B cell (primary cell): Measurements from ENCODE around the gene FAM120AOS.

ENCODE experiments used
- CTCF ChIP-seq: fragments of 200-600 bp; IDR thresholded peaks from one replicate; pipeline ENCODE4 v1.8.0; 2022; ENCODE audit warnings: antibody characterized with exemption, mild to moderate bottlenecking
- EZH2 ChIP-seq: IDR thresholded peaks from 2 replicates; pipeline ENCODE4 v1.6.1; 2012; ENCODE audit warnings: borderline replicate concordance, low read depth, mild to moderate bottlenecking, moderate library complexity, low read length; ENCODE audit not compliant: insufficient read depth, poor library complexity, severe bottlenecking

GRCh38 chr9:93479726-93480125, 26.3 kb upstream of the FAM120AOS start:
- no peak for TF ChIP-seq CTCF
- TF ChIP-seq EZH2: no peak
